Measurements from ENCODE around the gene SLC16A5. TPM values are rescaled to one million over a fixed set of nuclear protein-coding genes. Genes with fewer than 3 reads are reported as not detected.
"Not testable (repeated sequence)": the region's sequence is repeated elsewhere in the genome, so short reads cannot be mapped to it uniquely, and the experiment has no call there.

The SLC16A5 gene
- total and polyA plus RNA-seq, 2 experiments from 2014 or later, result 4.8 to 10.6 TPM

- H3F3A ChIP-seq (ENCODE audit: insufficient read depth), result peaks cover 27% of the 10 kb centered on the region
- in situ Hi-C loops (cut with MboI), result no loop called here
- TF ChIP-seq EZH2phosphoT487 (IDR thresholded peaks at IDR 0.05; ENCODE audit: insufficient read depth, low read depth) (no peak), EZH2 (IDR thresholded peaks at IDR 0.05; ENCODE audit: insufficient read depth, poor library complexity, severe bottlenecking) (no peak)
- H3K27ac ChIP-seq, result no peak overlapping the region
- H3K79me2 ChIP-seq (ENCODE audit: insufficient read depth), result peaks cover 20% of the 10 kb centered on the region; the same call in 1 of the 2 replicates
- no peaks in the 10 kb centered on the region for H3K9me2 ChIP-seq (ENCODE audit: insufficient read depth)
- no peaks in the 10 kb centered on the region for H4K20me1 ChIP-seq (ENCODE audit: insufficient read depth)
- H2AFZ ChIP-seq, result no peak overlapping the region
- 97 to 100% methylated on average over 3 of the region's 3 CpGs for WGBS, 2 experiments (ENCODE audit: low coverage in 1 of 2, low lambda C conversion rate in 2 of 2, missing lambda C conversion rate in 2 of 2)
- no peak overlapping the region for H3K4me2 ChIP-seq (ENCODE audit: unreplicated experiment)
- H3K27me3 ChIP-seq (replicated peaks; ENCODE audit: insufficient read depth), result no peaks in the 10 kb centered on the region
- no peak for DNase-seq
- H3K4me1 ChIP-seq (ENCODE audit: insufficient read depth), result no peaks in the 10 kb centered on the region
- H3K4me3 ChIP-seq, result no peak overlapping the region
- H3K36me3 ChIP-seq (ENCODE audit: low read depth), result peaks cover 2% of the 10 kb centered on the region; the same call in 1 of the 2 replicates
- no peak overlapping the region for H3K9ac ChIP-seq
- no peaks in the 10 kb centered on the region for H3K9me3 ChIP-seq (ENCODE audit: low read depth)
Measured at GRCh38 chr17:75133001-75133400, 45.2 kb downstream of the SLC16A5 start.

- 83 to 85% methylated on average over 14 of the region's 14 CpGs for WGBS, 2 experiments (ENCODE audit: low coverage in 1 of 2, low lambda C conversion rate in 2 of 2, missing lambda C conversion rate in 2 of 2)
- H3K9me2 ChIP-seq (ENCODE audit: insufficient read depth); H3K9ac ChIP-seq; DNase-seq; H3K4me2 ChIP-seq (ENCODE audit: unreplicated experiment); H3K4me1 ChIP-seq (ENCODE audit: insufficient read depth); H3K27me3 ChIP-seq (replicated peaks; ENCODE audit: insufficient read depth); in situ Hi-C loops (cut with MboI); H3K27ac ChIP-seq; H2AFZ ChIP-seq; H4K20me1 ChIP-seq (ENCODE audit: insufficient read depth); H3K36me3 ChIP-seq (ENCODE audit: low read depth); H3K4me3 ChIP-seq; H3K9me3 ChIP-seq (ENCODE audit: low read depth): not testable (repeated sequence)
- Histone ChIP-seq H3K79me2 (ENCODE audit: insufficient read depth) (peaks cover 20% of the 10 kb centered on the region; the same call in 1 of the 2 replicates), H3F3A (ENCODE audit: insufficient read depth) (peaks cover 27% of the 10 kb centered on the region)
Measured at GRCh38 chr17:75133607-75134347, 46.0 kb downstream of the SLC16A5 start.

GRCh38 chr17:75135452-75135851, 47.7 kb downstream of the SLC16A5 start:
- Histone ChIP-seq H3K36me3 (ENCODE audit: low read depth) (peaks cover 15% of the 10 kb centered on the region), H3K27ac (no peak overlapping the region), H3K27me3 (replicated peaks; ENCODE audit: insufficient read depth) (no peaks in the 10 kb centered on the region), H3K9me3 (ENCODE audit: low read depth) (no peaks in the 10 kb centered on the region), H3K79me2 (ENCODE audit: insufficient read depth) (peaks cover 19% of the 10 kb centered on the region), H3F3A (ENCODE audit: insufficient read depth) (peaks cover 27% of the 10 kb centered on the region), H3K4me2 (ENCODE audit: unreplicated experiment) (no peak overlapping the region), H2AFZ (no peak overlapping the region), H3K9ac (no peak overlapping the region), H3K4me3 (no peak overlapping the region), H3K4me1 (ENCODE audit: insufficient read depth) (no peaks in the 10 kb centered on the region), H3K9me2 (ENCODE audit: insufficient read depth) (no peaks in the 10 kb centered on the region), H4K20me1 (ENCODE audit: insufficient read depth) (no peaks in the 10 kb centered on the region)
- no peak for TF ChIP-seq EZH2phosphoT487 (IDR thresholded peaks at IDR 0.05; ENCODE audit: insufficient read depth, low read depth)
- no peak for TF ChIP-seq EZH2 (IDR thresholded peaks at IDR 0.05; ENCODE audit: insufficient read depth, poor library complexity, severe bottlenecking)
- no peak for DNase-seq
- in situ Hi-C loops (cut with MboI), result no loop called here
- 95 to 97% methylated on average over 5 of the region's 5 CpGs for WGBS, 2 experiments (ENCODE audit: low coverage in 1 of 2, low lambda C conversion rate in 2 of 2, missing lambda C conversion rate in 2 of 2)

GRCh38 chr17:75135946-75136345, 48.2 kb downstream of the SLC16A5 start:
- TF ChIP-seq EZH2phosphoT487 (IDR thresholded peaks at IDR 0.05; ENCODE audit: insufficient read depth, low read depth), result no peak
- TF ChIP-seq EZH2 (IDR thresholded peaks at IDR 0.05; ENCODE audit: insufficient read depth, poor library complexity, severe bottlenecking), result no peak
- H3K27ac ChIP-seq, result no peak overlapping the region
- no peaks in the 10 kb centered on the region for H3K9me2 ChIP-seq (ENCODE audit: insufficient read depth)
- peaks cover 20% of the 10 kb centered on the region for H3K36me3 ChIP-seq (ENCODE audit: low read depth)
- H3K4me3 ChIP-seq, result no peak overlapping the region
- no peak overlapping the region for H2AFZ ChIP-seq
- H3K9ac ChIP-seq, result no peak overlapping the region
- H3K79me2 ChIP-seq (ENCODE audit: insufficient read depth), result peaks cover 15% of the 10 kb centered on the region
- no peaks in the 10 kb centered on the region for H3K9me3 ChIP-seq (ENCODE audit: low read depth)
- H3F3A ChIP-seq (ENCODE audit: insufficient read depth), result peaks cover 27% of the 10 kb centered on the region
- in situ Hi-C loops (cut with MboI), result no loop called here
- no peaks in the 10 kb centered on the region for H3K27me3 ChIP-seq (replicated peaks; ENCODE audit: insufficient read depth)
- no peak overlapping the region for H3K4me2 ChIP-seq (ENCODE audit: unreplicated experiment)
- WGBS, 2 experiments (ENCODE audit: low coverage in 1 of 2, low lambda C conversion rate in 2 of 2, missing lambda C conversion rate in 2 of 2), result 92 to 93% methylated on average over 8 of the region's 8 CpGs
- H4K20me1 ChIP-seq (ENCODE audit: insufficient read depth), result no peaks in the 10 kb centered on the region
- DNase-seq, result no peak
- no peaks in the 10 kb centered on the region for H3K4me1 ChIP-seq (ENCODE audit: insufficient read depth)

GRCh38 chr17:75137762-75138161, 50.0 kb downstream of the SLC16A5 start:
- H3K4me3 ChIP-seq; H2AFZ ChIP-seq; H3K79me2 ChIP-seq (ENCODE audit: insufficient read depth); H3K4me1 ChIP-seq (ENCODE audit: insufficient read depth); H3K4me2 ChIP-seq (ENCODE audit: unreplicated experiment); H3K9me2 ChIP-seq (ENCODE audit: insufficient read depth); H3K9ac ChIP-seq; DNase-seq; H3K27ac ChIP-seq; H4K20me1 ChIP-seq (ENCODE audit: insufficient read depth); in situ Hi-C loops (cut with MboI); H3K27me3 ChIP-seq (replicated peaks; ENCODE audit: insufficient read depth); H3K9me3 ChIP-seq (ENCODE audit: low read depth): not testable (repeated sequence)
- H3K36me3 ChIP-seq (ENCODE audit: low read depth), result peaks cover 25% of the 10 kb centered on the region
- H3F3A ChIP-seq (ENCODE audit: insufficient read depth), result peaks cover 21% of the 10 kb centered on the region; the same call in 1 of the 2 replicates
- 93 to 97% methylated on average over 8 to 9 of the region's 9 CpGs for WGBS, 2 experiments (ENCODE audit: low coverage in 1 of 2, low lambda C conversion rate in 2 of 2, missing lambda C conversion rate in 2 of 2)
